Measurements from ENCODE around the gene PARP11.

GRCh38 chr12:3815094-3815766 lies 58.0 kb downstream of the PARP11 start:
- TF ChIP-seq, protein P1, sequence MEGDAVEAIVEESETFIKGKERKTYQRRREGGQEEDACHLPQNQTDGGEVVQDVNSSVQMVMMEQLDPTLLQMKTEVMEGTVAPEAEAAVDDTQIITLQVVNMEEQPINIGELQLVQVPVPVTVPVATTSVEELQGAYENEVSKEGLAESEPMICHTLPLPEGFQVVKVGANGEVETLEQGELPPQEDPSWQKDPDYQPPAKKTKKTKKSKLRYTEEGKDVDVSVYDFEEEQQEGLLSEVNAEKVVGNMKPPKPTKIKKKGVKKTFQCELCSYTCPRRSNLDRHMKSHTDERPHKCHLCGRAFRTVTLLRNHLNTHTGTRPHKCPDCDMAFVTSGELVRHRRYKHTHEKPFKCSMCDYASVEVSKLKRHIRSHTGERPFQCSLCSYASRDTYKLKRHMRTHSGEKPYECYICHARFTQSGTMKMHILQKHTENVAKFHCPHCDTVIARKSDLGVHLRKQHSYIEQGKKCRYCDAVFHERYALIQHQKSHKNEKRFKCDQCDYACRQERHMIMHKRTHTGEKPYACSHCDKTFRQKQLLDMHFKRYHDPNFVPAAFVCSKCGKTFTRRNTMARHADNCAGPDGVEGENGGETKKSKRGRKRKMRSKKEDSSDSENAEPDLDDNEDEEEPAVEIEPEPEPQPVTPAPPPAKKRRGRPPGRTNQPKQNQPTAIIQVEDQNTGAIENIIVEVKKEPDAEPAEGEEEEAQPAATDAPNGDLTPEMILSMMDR (IDR thresholded peaks at IDR 0.05; ENCODE audit: insufficient read depth, low read length, poor library complexity, severe bottlenecking): no peak
- no peak for TF ChIP-seq EZH2phosphoT487 (conservative IDR thresholded peaks at IDR 0.05; ENCODE audit: low read length)
